HCT116 (cell line): ENCODE results near the gene SRGAP1. TPM values are rescaled to one million over a fixed set of nuclear protein-coding genes. Genes with fewer than 3 reads are reported as not detected.

Experiments
- ATAC-seq: fragments of 200-7000 bp; cut with Tn5 transposase; 2 replicates; pipeline ENCODE4 v1.9.1; 2020; ENCODE audit warnings: mild to moderate bottlenecking, moderate library complexity
- BruUV-seq: library from RNA; stranded (reverse); fragments of 400-500 nt; replicated peaks from 2 replicates; lab custom pipeline; 2021; lab: Mats Ljungman, UMichigan
- CTCF ChIA-PET: fragments of 300-600 bp; sonication (Branson Sonifier 250); formaldehyde crosslinking; loops from one replicate; lab custom pipeline; 2021; ENCODE audit warnings: antibody characterized with exemption; lab: Charles Lee
- POLR2A ChIA-PET: fragments of 300-600, 350-600 bp; sonication (Branson Sonifier 250); formaldehyde crosslinking; loops from one replicate; lab custom pipeline; 2021; ENCODE audit warnings: antibody characterized with exemption; lab: Charles Lee
- RAD21 ChIA-PET, 2 experiments: fragments of 300-600 bp; sonication (Branson Sonifier 250); formaldehyde crosslinking; loops; one replicate each; lab custom pipeline; 2023; ENCODE audit warnings: low total read pairs in 2 of 2; ENCODE audit not compliant: uncharacterized antibody in 2 of 2, unreplicated experiment in 2 of 2, low non-redundant PET in 1 of 2; lab: Charles Lee
- DNase-seq: peaks from one replicate; pipeline ENCODE4 v3.0.0-alpha.2; 2010; ENCODE audit warnings: low read depth, low spot score
- H2AFZ ChIP-seq: fragments of 200-600 bp; shearing (Covaris generic), sonication (generic); 2 replicates; pipeline ENCODE4 v1.6.1; 2017; ENCODE audit warnings: low read depth, mixed run types, mixed read lengths, antibody characterized with exemption, low read length; ENCODE audit not compliant: poor library complexity, severe bottlenecking
- H3K27ac ChIP-seq: 2 replicates; pipeline ENCODE4 v1.5.1; 2012; ENCODE audit warnings: low read depth, low read length
- H3K27me3 ChIP-seq: fragments of 200-600 bp; sonication (generic); 2 replicates; pipeline ENCODE4 v1.6.1; 2016; ENCODE audit warnings: mixed run types, low read length, mixed read lengths; ENCODE audit not compliant: insufficient read depth
- H3K36me3 ChIP-seq, 2 experiments: fragments of 200-500 bp in 1 of 2; fragments of 200-600 bp in 1 of 2; sonication (Bioruptor generic) in 1 of 2; sonication (generic) in 1 of 2; 2 replicates each; pipeline versions ENCODE4 v1.5.1 to v1.6.1; 2014 to 2016; ENCODE audit warnings: low read length in 2 of 2, inconsistent platforms in 1 of 2, mixed read lengths in 1 of 2, mixed run types in 1 of 2; ENCODE audit not compliant: insufficient read depth in 2 of 2, control insufficient read depth in 1 of 2
- H3K4me1 ChIP-seq, 2 experiments: fragments of 200-600 bp in 1 of 2; sonication (generic) in 1 of 2; 2 replicates each; pipeline versions ENCODE4 v1.5.1 to v1.6.1; 2012 to 2017; ENCODE audit warnings: low read length in 2 of 2, inconsistent platforms in 1 of 2, mild to moderate bottlenecking in 1 of 2, mixed read lengths in 1 of 2, mixed run types in 1 of 2, moderate library complexity in 1 of 2; ENCODE audit not compliant: insufficient read depth in 2 of 2, control insufficient read depth in 1 of 2
- H3K4me2 ChIP-seq: fragments of 200-600 bp; sonication (generic); 2 replicates; pipeline ENCODE4 v1.6.1; 2017; ENCODE audit warnings: mixed run types, low read length, mixed read lengths
- H3K4me3 ChIP-seq, 2 experiments: fragments of 200-600 bp in 1 of 2; sonication (generic) in 1 of 2; replicated peaks in 1 of 2; 2 replicates each; pipeline ENCODE4 v1.5.1; 2011 to 2016; ENCODE audit warnings: low read length in 2 of 2, control low read depth in 1 of 2, low read depth in 1 of 2, mild to moderate bottlenecking in 1 of 2, mixed read lengths in 1 of 2, mixed run types in 1 of 2
- H3K79me2 ChIP-seq: fragments of 200-600 bp; sonication (generic); 2 replicates; pipeline ENCODE4 v1.6.1; 2017; ENCODE audit warnings: mild to moderate bottlenecking, mixed run types, low read length, moderate library complexity, mixed read lengths; ENCODE audit not compliant: insufficient read depth
- H3K9ac ChIP-seq: fragments of 200-600 bp; sonication (generic); 2 replicates; pipeline ENCODE4 v1.6.1; 2016; ENCODE audit warnings: low read length, mixed read lengths
- H3K9me2 ChIP-seq: fragments of 200-600 bp; sonication (generic), shearing (Covaris generic); 2 replicates; pipeline ENCODE4 v1.6.1; 2017; ENCODE audit warnings: mixed run types, mild to moderate bottlenecking, moderate library complexity; ENCODE audit not compliant: insufficient read depth
- H3K9me3 ChIP-seq, 2 experiments: fragments of 200-500 bp in 1 of 2; fragments of 200-600 bp in 1 of 2; sonication (Bioruptor generic) in 1 of 2; sonication (generic) in 1 of 2; 2 replicates each; pipeline ENCODE4 v1.6.1; 2014 to 2017; ENCODE audit warnings: low read length in 2 of 2, mixed read lengths in 2 of 2, inconsistent platforms in 1 of 2, low read depth in 1 of 2, mild to moderate bottlenecking in 1 of 2, mixed run types in 1 of 2, moderate library complexity in 1 of 2; ENCODE audit not compliant: control insufficient read depth in 1 of 2, insufficient read depth in 1 of 2
- H4K20me1 ChIP-seq: fragments of 200-600 bp; sonication (generic), shearing (Covaris generic); 2 replicates; pipeline ENCODE4 v1.6.1; 2017; ENCODE audit warnings: mixed run types, mild to moderate bottlenecking, moderate library complexity; ENCODE audit not compliant: insufficient read depth
- CEBPB ChIP-seq: IDR thresholded peaks from 2 replicates; pipeline ENCODE4 v1.6.1; 2012; ENCODE audit warnings: low read depth
- EGR1 ChIP-seq: IDR thresholded peaks from 2 replicates; pipeline ENCODE4 v1.6.1; 2012; ENCODE audit warnings: low read depth
- ELF1 ChIP-seq: IDR thresholded peaks from 2 replicates; pipeline ENCODE4 v1.6.1; 2012; ENCODE audit warnings: low read depth, borderline replicate concordance
- FOSL1 ChIP-seq: IDR thresholded peaks from 2 replicates; pipeline ENCODE4 v1.6.1; 2012; ENCODE audit warnings: low read depth
- JUND ChIP-seq: IDR thresholded peaks from 2 replicates; pipeline ENCODE4 v1.6.1; 2012
- POLR2A ChIP-seq: IDR thresholded peaks from 2 replicates; pipeline ENCODE4 v1.7.0; 2011; ENCODE audit warnings: borderline replicate concordance; ENCODE audit not compliant: insufficient read depth, insufficient read length; ENCODE audit errors: extremely low read depth
- POLR2AphosphoS5 ChIP-seq: IDR thresholded peaks from 2 replicates; pipeline ENCODE4 v1.6.1; 2011; ENCODE audit warnings: mild to moderate bottlenecking, low read depth, low read length, moderate library complexity
- RAD21 ChIP-seq: IDR thresholded peaks from 2 replicates; pipeline ENCODE4 v1.6.1; 2012; ENCODE audit warnings: low read depth, mild to moderate bottlenecking
- SP1 ChIP-seq: IDR thresholded peaks from 2 replicates; pipeline ENCODE4 v1.6.1; 2012; ENCODE audit warnings: low read depth
- SRF ChIP-seq: IDR thresholded peaks from 2 replicates; pipeline ENCODE4 v1.6.1; 2012; ENCODE audit warnings: low read depth
- TCF7L2 ChIP-seq: IDR thresholded peaks from 2 replicates; pipeline ENCODE4 v1.7.0; 2011; ENCODE audit warnings: borderline replicate concordance, inconsistent platforms; ENCODE audit not compliant: insufficient read depth, insufficient read length; ENCODE audit errors: extremely low read depth
- ZFX ChIP-seq: fragments of 450-650 bp; IDR thresholded peaks from 2 replicates; pipeline ENCODE4 v1.6.1; 2017
- ZNF274 ChIP-seq: fragments of 200-500 bp; sonication (Bioruptor generic); IDR thresholded peaks from 2 replicates; pipeline ENCODE4 v1.6.1; 2014; ENCODE audit warnings: mild to moderate bottlenecking, low read depth, low read length, inconsistent platforms
- intact Hi-C: fragments of 100-400 bp; cut with micrococcal nuclease; formaldehyde crosslinking; loops from 2 replicates; pipeline ENCODE4 v1.10.0; 2022
- total RNA-seq: library from RNA; stranded (reverse); gene quantifications from one replicate; pipeline ENCODE4 v1.2.1, GENCODE V29; 2021; ENCODE audit not compliant: unreplicated experiment
- TF ChIP-seq, protein P1 (sequence below): IDR thresholded peaks from 2 replicates; pipeline ENCODE4 v1.6.1; 2012; ENCODE audit warnings: low read depth
- TF ChIP-seq, protein P2 (sequence below): IDR thresholded peaks from 2 replicates; pipeline ENCODE4 v1.6.1; 2012
- TF ChIP-seq, protein P3 (sequence below): IDR thresholded peaks from 2 replicates; pipeline ENCODE4 v1.6.1; 2011; ENCODE audit warnings: mild to moderate bottlenecking, low read length, moderate library complexity; ENCODE audit not compliant: insufficient replicate concordance; ENCODE audit errors: extremely low read depth
- TF ChIP-seq, protein P4 (sequence below): IDR thresholded peaks from 2 replicates; pipeline ENCODE4 v1.6.1; 2012
- TF ChIP-seq, protein P5 (sequence below), 3 experiments: fragments of 200-600 bp in 1 of 3; sonication (generic) in 1 of 3; IDR thresholded peaks in 2 of 3; conservative IDR thresholded peaks in 1 of 3; 2 replicates each; pipeline ENCODE4 v1.5.1; 2012 to 2017; ENCODE audit warnings: low read depth in 2 of 3, low read length in 2 of 3, antibody characterized with exemption in 1 of 3, borderline replicate concordance in 1 of 3, control low read depth in 1 of 3, mild to moderate bottlenecking in 1 of 3, mixed read lengths in 1 of 3, mixed run types in 1 of 3, moderate library complexity in 1 of 3; ENCODE audit not compliant: insufficient read depth in 1 of 3

Gene SRGAP1
- total RNA-seq, 1 experiment from 2014 or later: 16.6 TPM

DNA sequence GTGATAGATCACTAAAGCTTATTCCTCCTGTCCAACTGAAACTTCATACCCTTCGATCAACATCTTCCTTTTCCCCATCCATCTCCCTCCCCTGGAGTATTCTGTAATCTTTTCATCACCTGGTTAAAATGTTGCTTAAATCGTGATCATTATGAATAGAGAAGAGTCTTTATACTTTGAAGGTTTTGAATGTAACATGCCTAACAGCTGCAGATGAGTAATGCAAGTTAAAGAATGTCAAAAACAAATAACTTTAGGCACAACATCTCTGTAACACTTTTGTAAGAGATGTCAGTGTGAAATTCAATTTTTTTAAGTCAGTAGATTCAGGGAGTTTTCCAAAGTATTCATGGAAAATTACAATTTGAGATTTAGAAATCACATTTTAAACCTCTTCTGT is 39.8 kb upstream of the SRGAP1 start:
- CTCF ChIA-PET: no interaction called here
- BruUV-seq: no TSS peak

More for the DNA sequence above, 39.8 kb upstream of the SRGAP1 start:
- Histone ChIP-seq H3K4me1 (no peaks in the 10 kb centered on the region), H3K9ac (no peak overlapping the region), H4K20me1 (no peaks in the 10 kb centered on the region), H3K27me3 (no peaks in the 10 kb centered on the region), H3K36me3 (peaks cover 0 to 5% of the 10 kb centered on the region in 2 experiments; a peak in 3 of 4 replicates), H2AFZ (no peak overlapping the region), H3K4me2 (no peak overlapping the region), H3K9me2 (no peaks in the 10 kb centered on the region), H3K27ac (no peak overlapping the region), H3K4me3 (no peak overlapping the region), H3K9me3 (no peaks in the 10 kb centered on the region), H3K79me2 (no peaks in the 10 kb centered on the region)
- RAD21 ChIA-PET: no interaction called here
- POLR2A ChIA-PET: no interaction called here
- DNase-seq (no peak), ATAC-seq (no peak)
- TF ChIP-seq ZNF274 (no peak), TCF7L2 (no peak), ELF1 (no peak), SRF (no peak), CEBPB (no peak), RAD21 (no peak), SP1 (no peak), FOSL1 (no peak), JUND (no peak), POLR2AphosphoS5 (no peak), POLR2A (no peak), ZFX (no peak), EGR1 (no peak)
- TF ChIP-seq, protein P1, sequence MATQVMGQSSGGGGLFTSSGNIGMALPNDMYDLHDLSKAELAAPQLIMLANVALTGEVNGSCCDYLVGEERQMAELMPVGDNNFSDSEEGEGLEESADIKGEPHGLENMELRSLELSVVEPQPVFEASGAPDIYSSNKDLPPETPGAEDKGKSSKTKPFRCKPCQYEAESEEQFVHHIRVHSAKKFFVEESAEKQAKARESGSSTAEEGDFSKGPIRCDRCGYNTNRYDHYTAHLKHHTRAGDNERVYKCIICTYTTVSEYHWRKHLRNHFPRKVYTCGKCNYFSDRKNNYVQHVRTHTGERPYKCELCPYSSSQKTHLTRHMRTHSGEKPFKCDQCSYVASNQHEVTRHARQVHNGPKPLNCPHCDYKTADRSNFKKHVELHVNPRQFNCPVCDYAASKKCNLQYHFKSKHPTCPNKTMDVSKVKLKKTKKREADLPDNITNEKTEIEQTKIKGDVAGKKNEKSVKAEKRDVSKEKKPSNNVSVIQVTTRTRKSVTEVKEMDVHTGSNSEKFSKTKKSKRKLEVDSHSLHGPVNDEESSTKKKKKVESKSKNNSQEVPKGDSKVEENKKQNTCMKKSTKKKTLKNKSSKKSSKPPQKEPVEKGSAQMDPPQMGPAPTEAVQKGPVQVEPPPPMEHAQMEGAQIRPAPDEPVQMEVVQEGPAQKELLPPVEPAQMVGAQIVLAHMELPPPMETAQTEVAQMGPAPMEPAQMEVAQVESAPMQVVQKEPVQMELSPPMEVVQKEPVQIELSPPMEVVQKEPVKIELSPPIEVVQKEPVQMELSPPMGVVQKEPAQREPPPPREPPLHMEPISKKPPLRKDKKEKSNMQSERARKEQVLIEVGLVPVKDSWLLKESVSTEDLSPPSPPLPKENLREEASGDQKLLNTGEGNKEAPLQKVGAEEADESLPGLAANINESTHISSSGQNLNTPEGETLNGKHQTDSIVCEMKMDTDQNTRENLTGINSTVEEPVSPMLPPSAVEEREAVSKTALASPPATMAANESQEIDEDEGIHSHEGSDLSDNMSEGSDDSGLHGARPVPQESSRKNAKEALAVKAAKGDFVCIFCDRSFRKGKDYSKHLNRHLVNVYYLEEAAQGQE: no peak
- TF ChIP-seq, protein P2, sequence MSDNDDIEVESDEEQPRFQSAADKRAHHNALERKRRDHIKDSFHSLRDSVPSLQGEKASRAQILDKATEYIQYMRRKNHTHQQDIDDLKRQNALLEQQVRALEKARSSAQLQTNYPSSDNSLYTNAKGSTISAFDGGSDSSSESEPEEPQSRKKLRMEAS: no peak
- TF ChIP-seq, protein P3, sequence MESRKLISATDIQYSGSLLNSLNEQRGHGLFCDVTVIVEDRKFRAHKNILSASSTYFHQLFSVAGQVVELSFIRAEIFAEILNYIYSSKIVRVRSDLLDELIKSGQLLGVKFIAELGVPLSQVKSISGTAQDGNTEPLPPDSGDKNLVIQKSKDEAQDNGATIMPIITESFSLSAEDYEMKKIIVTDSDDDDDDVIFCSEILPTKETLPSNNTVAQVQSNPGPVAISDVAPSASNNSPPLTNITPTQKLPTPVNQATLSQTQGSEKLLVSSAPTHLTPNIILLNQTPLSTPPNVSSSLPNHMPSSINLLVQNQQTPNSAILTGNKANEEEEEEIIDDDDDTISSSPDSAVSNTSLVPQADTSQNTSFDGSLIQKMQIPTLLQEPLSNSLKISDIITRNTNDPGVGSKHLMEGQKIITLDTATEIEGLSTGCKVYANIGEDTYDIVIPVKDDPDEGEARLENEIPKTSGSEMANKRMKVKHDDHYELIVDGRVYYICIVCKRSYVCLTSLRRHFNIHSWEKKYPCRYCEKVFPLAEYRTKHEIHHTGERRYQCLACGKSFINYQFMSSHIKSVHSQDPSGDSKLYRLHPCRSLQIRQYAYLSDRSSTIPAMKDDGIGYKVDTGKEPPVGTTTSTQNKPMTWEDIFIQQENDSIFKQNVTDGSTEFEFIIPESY: no peak
- TF ChIP-seq, protein P4, sequence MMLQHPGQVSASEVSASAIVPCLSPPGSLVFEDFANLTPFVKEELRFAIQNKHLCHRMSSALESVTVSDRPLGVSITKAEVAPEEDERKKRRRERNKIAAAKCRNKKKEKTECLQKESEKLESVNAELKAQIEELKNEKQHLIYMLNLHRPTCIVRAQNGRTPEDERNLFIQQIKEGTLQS: no peak
- TF ChIP-seq, protein P5, sequence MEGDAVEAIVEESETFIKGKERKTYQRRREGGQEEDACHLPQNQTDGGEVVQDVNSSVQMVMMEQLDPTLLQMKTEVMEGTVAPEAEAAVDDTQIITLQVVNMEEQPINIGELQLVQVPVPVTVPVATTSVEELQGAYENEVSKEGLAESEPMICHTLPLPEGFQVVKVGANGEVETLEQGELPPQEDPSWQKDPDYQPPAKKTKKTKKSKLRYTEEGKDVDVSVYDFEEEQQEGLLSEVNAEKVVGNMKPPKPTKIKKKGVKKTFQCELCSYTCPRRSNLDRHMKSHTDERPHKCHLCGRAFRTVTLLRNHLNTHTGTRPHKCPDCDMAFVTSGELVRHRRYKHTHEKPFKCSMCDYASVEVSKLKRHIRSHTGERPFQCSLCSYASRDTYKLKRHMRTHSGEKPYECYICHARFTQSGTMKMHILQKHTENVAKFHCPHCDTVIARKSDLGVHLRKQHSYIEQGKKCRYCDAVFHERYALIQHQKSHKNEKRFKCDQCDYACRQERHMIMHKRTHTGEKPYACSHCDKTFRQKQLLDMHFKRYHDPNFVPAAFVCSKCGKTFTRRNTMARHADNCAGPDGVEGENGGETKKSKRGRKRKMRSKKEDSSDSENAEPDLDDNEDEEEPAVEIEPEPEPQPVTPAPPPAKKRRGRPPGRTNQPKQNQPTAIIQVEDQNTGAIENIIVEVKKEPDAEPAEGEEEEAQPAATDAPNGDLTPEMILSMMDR (IDR thresholded peaks at IDR 0.05 in 2 of 3, conservative IDR thresholded peaks at IDR 0.05 in 1 of 3; ENCODE audit: borderline replicate concordance in 1 of 3, insufficient read depth in 1 of 3, low read depth in 2 of 3, low read length in 2 of 3): no peak
- intact Hi-C loops: loop anchor here (5.0 to 10.0 kb wide), 2 partner anchors 132 to 380 kb away; no protein-coding TSS in a partner anchor
